ENCODE measurements around the gene PLK3. TPM values are rescaled to one million over a fixed set of nuclear protein-coding genes. Genes with fewer than 3 reads are reported as not detected.

The PLK3 gene
- total and polyA plus RNA-seq, 9 of the 15 experiments (the other 6 are each of a cell fraction or from before 2014, with no cell fraction given): 0.52 to 22.7 (median 11.0) TPM

DNA sequence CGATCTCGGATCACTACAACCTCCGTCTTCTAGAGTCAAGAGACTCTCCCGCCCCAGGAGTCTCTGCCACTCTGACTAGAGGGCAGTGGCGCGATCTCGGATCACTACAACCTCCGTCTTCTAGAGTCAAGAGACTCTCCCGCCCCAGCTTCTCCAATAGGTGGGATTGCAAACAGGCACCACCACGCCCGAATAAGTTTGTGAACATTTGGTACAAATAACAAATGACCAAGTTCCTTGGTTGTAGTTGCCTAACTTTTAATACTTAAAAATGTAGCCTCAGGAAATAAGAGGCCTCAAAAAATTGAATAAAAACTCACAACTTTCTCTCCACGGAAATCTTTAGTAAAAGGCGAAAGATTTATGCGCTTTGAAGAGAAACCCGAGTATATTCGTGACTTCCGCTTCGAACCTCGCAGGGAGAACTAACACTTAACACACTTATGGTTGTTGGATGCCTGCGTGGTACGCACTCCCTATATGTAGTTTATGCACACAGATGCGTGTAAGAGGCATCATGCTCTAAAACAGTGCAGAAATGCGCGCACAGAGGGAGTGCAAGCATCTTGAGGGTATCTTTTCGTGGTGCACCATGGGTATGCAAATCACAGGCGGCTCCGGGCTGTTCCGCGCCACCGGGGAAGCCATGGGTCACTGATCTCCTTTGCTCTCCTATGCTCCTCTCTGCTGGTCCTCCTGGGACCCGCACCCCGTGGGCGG, 19.6 kb downstream of the PLK3 start (continued):
- TF ChIP-seq, protein P1, sequence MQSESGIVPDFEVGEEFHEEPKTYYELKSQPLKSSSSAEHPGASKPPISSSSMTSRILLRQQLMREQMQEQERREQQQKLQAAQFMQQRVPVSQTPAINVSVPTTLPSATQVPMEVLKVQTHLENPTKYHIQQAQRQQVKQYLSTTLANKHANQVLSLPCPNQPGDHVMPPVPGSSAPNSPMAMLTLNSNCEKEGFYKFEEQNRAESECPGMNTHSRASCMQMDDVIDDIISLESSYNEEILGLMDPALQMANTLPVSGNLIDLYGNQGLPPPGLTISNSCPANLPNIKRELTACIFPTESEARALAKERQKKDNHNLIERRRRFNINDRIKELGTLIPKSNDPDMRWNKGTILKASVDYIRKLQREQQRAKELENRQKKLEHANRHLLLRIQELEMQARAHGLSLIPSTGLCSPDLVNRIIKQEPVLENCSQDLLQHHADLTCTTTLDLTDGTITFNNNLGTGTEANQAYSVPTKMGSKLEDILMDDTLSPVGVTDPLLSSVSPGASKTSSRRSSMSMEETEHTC (IDR thresholded peaks at IDR 0.05): peak; percentile 60; the same call in 1 of the 2 replicates
- TF ChIP-seq ZNF274 (IDR thresholded peaks at IDR 0.05; ENCODE audit: borderline replicate concordance, low read depth, low read length): no peak
- peak; percentile 27; the same call in 1 of the 2 replicates for TF ChIP-seq EGR1 (conservative IDR thresholded peaks at IDR 0.05)
- TF ChIP-seq LARP7 (IDR thresholded peaks at IDR 0.05): peak; percentile 86
- no peak for TF ChIP-seq ZBTB40 (IDR thresholded peaks at IDR 0.05)
- peak; percentile 70 for TF ChIP-seq ZBTB40 (CRISPR knock-in tag; IDR thresholded peaks at IDR 0.05)
- no peak; the same call in 1 of the 2 replicates for TF ChIP-seq SMC3 (conservative IDR thresholded peaks at IDR 0.05; ENCODE audit: insufficient read depth, low read depth, low read length)
- TF ChIP-seq, protein P2, sequence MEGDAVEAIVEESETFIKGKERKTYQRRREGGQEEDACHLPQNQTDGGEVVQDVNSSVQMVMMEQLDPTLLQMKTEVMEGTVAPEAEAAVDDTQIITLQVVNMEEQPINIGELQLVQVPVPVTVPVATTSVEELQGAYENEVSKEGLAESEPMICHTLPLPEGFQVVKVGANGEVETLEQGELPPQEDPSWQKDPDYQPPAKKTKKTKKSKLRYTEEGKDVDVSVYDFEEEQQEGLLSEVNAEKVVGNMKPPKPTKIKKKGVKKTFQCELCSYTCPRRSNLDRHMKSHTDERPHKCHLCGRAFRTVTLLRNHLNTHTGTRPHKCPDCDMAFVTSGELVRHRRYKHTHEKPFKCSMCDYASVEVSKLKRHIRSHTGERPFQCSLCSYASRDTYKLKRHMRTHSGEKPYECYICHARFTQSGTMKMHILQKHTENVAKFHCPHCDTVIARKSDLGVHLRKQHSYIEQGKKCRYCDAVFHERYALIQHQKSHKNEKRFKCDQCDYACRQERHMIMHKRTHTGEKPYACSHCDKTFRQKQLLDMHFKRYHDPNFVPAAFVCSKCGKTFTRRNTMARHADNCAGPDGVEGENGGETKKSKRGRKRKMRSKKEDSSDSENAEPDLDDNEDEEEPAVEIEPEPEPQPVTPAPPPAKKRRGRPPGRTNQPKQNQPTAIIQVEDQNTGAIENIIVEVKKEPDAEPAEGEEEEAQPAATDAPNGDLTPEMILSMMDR (IDR thresholded peaks at IDR 0.05 in 2 of 3, conservative IDR thresholded peaks at IDR 0.05 in 1 of 3; ENCODE audit: insufficient read depth in 2 of 3, low read depth in 1 of 3, low read length in 3 of 3): peak; percentile 26 to 49 (median 49); a peak in 4 of 6 replicates
- peak; percentile 82; the same call in 1 of the 2 replicates for TF ChIP-seq NFATC3 (IDR thresholded peaks at IDR 0.05)
- TF ChIP-seq ZNF695 (CRISPR knock-in tag; IDR thresholded peaks at IDR 0.05): peak; percentile 90; the same call in 1 of the 2 replicates
- TF ChIP-seq ETV1 (tag; conservative IDR thresholded peaks at IDR 0.05; ENCODE audit: low read depth): peak; percentile 95
- TF ChIP-seq ZNF655 (CRISPR knock-in tag; IDR thresholded peaks at IDR 0.05): peak; percentile 89; the same call in 1 of the 2 replicates
- peak; percentile 81; the same call in 1 of the 2 replicates for TF ChIP-seq ELF4 (CRISPR knock-in tag; IDR thresholded peaks at IDR 0.05)
- TF ChIP-seq PURB (CRISPR knock-in tag; IDR thresholded peaks at IDR 0.05; ENCODE audit: low read depth): no peak
